ENCODE data around the gene TTI1. TPM values are rescaled to one million over a fixed set of nuclear protein-coding genes. Genes with fewer than 3 reads are reported as not detected.

TTI1 gene
- total RNA-seq, 2 donors from 2014 or later: 37.5 to 56.2 TPM

- no peaks in the 10 kb centered on the region for H3K27me3 ChIP-seq (ENCODE audit: control insufficient read depth, insufficient read depth, low read length, poor library complexity, severe bottlenecking)
- H3K27ac Mint-ChIP-seq: no peak overlapping the region
- H3K4me1 ChIP-seq (ENCODE audit: control insufficient read depth, insufficient read depth, low read length): peaks cover 9% of the 10 kb centered on the region
- no peaks in the 10 kb centered on the region for H3K36me3 ChIP-seq (ENCODE audit: control insufficient read depth, insufficient read depth, low read length)
- no peak overlapping the region for H3K9ac ChIP-seq (ENCODE audit: extremely low read depth, low read length, poor library complexity, severe bottlenecking)
- WGBS, 2 experiments (ENCODE audit: insufficient coverage in 1 of 2, insufficient read length in 1 of 2): 94 to 95% methylated on average over 10 of the region's 10 CpGs
- H3K27ac ChIP-seq (ENCODE audit: low read depth, low read length): no peak overlapping the region
- H3K9me3 Mint-ChIP-seq: no peaks in the 10 kb centered on the region
- H3K4me3 ChIP-seq (ENCODE audit: low read length): no peak overlapping the region
- no peak for DNase-seq
- H3K27me3 Mint-ChIP-seq (ENCODE audit: insufficient read depth): peaks cover 2% of the 10 kb centered on the region
- no peak overlapping the region for H3K4me3 Mint-ChIP-seq
- H3K4me1 Mint-ChIP-seq: peaks cover 38% of the 10 kb centered on the region
- TF ChIP-seq, protein P1, sequence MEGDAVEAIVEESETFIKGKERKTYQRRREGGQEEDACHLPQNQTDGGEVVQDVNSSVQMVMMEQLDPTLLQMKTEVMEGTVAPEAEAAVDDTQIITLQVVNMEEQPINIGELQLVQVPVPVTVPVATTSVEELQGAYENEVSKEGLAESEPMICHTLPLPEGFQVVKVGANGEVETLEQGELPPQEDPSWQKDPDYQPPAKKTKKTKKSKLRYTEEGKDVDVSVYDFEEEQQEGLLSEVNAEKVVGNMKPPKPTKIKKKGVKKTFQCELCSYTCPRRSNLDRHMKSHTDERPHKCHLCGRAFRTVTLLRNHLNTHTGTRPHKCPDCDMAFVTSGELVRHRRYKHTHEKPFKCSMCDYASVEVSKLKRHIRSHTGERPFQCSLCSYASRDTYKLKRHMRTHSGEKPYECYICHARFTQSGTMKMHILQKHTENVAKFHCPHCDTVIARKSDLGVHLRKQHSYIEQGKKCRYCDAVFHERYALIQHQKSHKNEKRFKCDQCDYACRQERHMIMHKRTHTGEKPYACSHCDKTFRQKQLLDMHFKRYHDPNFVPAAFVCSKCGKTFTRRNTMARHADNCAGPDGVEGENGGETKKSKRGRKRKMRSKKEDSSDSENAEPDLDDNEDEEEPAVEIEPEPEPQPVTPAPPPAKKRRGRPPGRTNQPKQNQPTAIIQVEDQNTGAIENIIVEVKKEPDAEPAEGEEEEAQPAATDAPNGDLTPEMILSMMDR (conservative IDR thresholded peaks at IDR 0.05): no peak
- no peaks in the 10 kb centered on the region for H3K9me3 ChIP-seq (ENCODE audit: control insufficient read depth, low read length)
- no peaks in the 10 kb centered on the region for H3K36me3 Mint-ChIP-seq (ENCODE audit: low read depth)
Observed at GRCh38 chr20:37936041-37936440, 97.2 kb downstream of the TTI1 start.

DNA sequence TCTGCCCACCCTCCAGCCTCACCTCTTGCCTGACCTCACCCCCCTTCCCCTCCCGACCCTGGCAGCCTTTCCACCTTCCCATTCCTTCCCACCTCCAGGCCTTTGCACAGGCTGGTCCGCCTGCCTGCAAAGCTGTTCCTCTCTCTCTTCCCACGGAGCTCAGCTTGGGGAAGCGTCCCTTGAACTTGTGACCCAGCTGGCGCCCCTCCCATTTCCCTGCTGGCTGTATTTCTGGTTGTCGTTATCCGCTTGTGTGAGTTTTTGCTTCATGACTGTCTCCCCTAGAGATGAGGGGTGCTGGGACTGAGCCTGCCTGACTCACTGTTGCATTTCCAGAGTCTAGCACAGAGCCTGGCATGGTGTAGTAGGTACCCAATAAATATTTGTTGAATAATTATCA is 97.8 kb downstream of the TTI1 start:
- TF ChIP-seq, protein P1 (conservative IDR thresholded peaks at IDR 0.05): no peak
- Mint-ChIP-seq H3K4me3 (no peak overlapping the region), H3K27me3 (ENCODE audit: insufficient read depth) (peaks cover 2% of the 10 kb centered on the region), H3K4me1 (peaks cover 40% of the 10 kb centered on the region), H3K36me3 (ENCODE audit: low read depth) (no peaks in the 10 kb centered on the region), H3K9me3 (no peaks in the 10 kb centered on the region), H3K27ac (no peak overlapping the region)
- DNase-seq: no peak
- no peaks in the 10 kb centered on the region for H3K36me3 ChIP-seq (ENCODE audit: control insufficient read depth, insufficient read depth, low read length)
- no peaks in the 10 kb centered on the region for H3K9me3 ChIP-seq (ENCODE audit: control insufficient read depth, low read length)
- 60 to 82% methylated on average over 2 to 7 of the region's 7 CpGs for WGBS, 2 experiments (ENCODE audit: insufficient coverage in 1 of 2, insufficient read length in 1 of 2)
- no peaks in the 10 kb centered on the region for H3K27me3 ChIP-seq (ENCODE audit: control insufficient read depth, insufficient read depth, low read length, poor library complexity, severe bottlenecking)
- H3K4me1 ChIP-seq (ENCODE audit: control insufficient read depth, insufficient read depth, low read length): peaks cover 9% of the 10 kb centered on the region
- H3K4me3 ChIP-seq (ENCODE audit: low read length): no peak overlapping the region
- no peak overlapping the region for H3K9ac ChIP-seq (ENCODE audit: extremely low read depth, low read length, poor library complexity, severe bottlenecking)
- H3K27ac ChIP-seq (ENCODE audit: low read depth, low read length): no peak overlapping the region

GRCh38 chr20:37934634-37935375 is 98.5 kb downstream of the TTI1 start:
- peaks cover 45% of the 10 kb centered on the region for H3K4me1 Mint-ChIP-seq
- peaks cover 2% of the 10 kb centered on the region for H3K27me3 Mint-ChIP-seq (ENCODE audit: insufficient read depth)
- no peak overlapping the region for H3K9ac ChIP-seq (ENCODE audit: extremely low read depth, low read length, poor library complexity, severe bottlenecking)
- no peaks in the 10 kb centered on the region for H3K9me3 ChIP-seq (ENCODE audit: control insufficient read depth, low read length)
- H3K4me1 ChIP-seq (ENCODE audit: control insufficient read depth, insufficient read depth, low read length): peaks cover 9% of the 10 kb centered on the region
- H3K9me3 Mint-ChIP-seq: no peaks in the 10 kb centered on the region
- no peak overlapping the region for H3K27ac Mint-ChIP-seq
- H3K27me3 ChIP-seq (ENCODE audit: control insufficient read depth, insufficient read depth, low read length, poor library complexity, severe bottlenecking): no peaks in the 10 kb centered on the region
- H3K4me3 Mint-ChIP-seq: no peak overlapping the region
- H3K27ac ChIP-seq (ENCODE audit: low read depth, low read length): no peak overlapping the region
- DNase-seq: no peak
- H3K36me3 ChIP-seq (ENCODE audit: control insufficient read depth, insufficient read depth, low read length): no peaks in the 10 kb centered on the region
- no peaks in the 10 kb centered on the region for H3K36me3 Mint-ChIP-seq (ENCODE audit: low read depth)
- TF ChIP-seq, protein P1 (conservative IDR thresholded peaks at IDR 0.05): no peak
- WGBS, 2 experiments (ENCODE audit: insufficient coverage in 1 of 2, insufficient read length in 1 of 2): 89 to 90% methylated on average over 8 to 13 of the region's 14 CpGs
- H3K4me3 ChIP-seq (ENCODE audit: low read length): no peak overlapping the region

Measured in endodermal cell (in vitro differentiated cells).